HCT116 (cell line): ENCODE results near the gene TNNI2. TPM values are rescaled to one million over a fixed set of nuclear protein-coding genes. Genes with fewer than 3 reads are reported as not detected.

Experiments
- ATAC-seq: fragments of 200-7000 bp; cut with Tn5 transposase; 2 replicates; pipeline ENCODE4 v1.9.1; 2020; ENCODE audit warnings: mild to moderate bottlenecking, moderate library complexity
- BruUV-seq: library from RNA; stranded (reverse); fragments of 400-500 nt; replicated peaks from 2 replicates; lab custom pipeline; 2021; lab: Mats Ljungman, UMichigan
- CTCF ChIA-PET: fragments of 300-600 bp; sonication (Branson Sonifier 250); formaldehyde crosslinking; loops from one replicate; lab custom pipeline; 2021; ENCODE audit warnings: antibody characterized with exemption; lab: Charles Lee
- POLR2A ChIA-PET: fragments of 300-600, 350-600 bp; sonication (Branson Sonifier 250); formaldehyde crosslinking; loops from one replicate; lab custom pipeline; 2021; ENCODE audit warnings: antibody characterized with exemption; lab: Charles Lee
- RAD21 ChIA-PET, 2 experiments: fragments of 300-600 bp; sonication (Branson Sonifier 250); formaldehyde crosslinking; loops; one replicate each; lab custom pipeline; 2023; ENCODE audit warnings: low total read pairs in 2 of 2; ENCODE audit not compliant: uncharacterized antibody in 2 of 2, unreplicated experiment in 2 of 2, low non-redundant PET in 1 of 2; lab: Charles Lee
- DNase-seq: peaks from one replicate; pipeline ENCODE4 v3.0.0-alpha.2; 2010; ENCODE audit warnings: low read depth, low spot score
- H2AFZ ChIP-seq: fragments of 200-600 bp; shearing (Covaris generic), sonication (generic); 2 replicates; pipeline ENCODE4 v1.6.1; 2017; ENCODE audit warnings: low read depth, mixed run types, mixed read lengths, antibody characterized with exemption, low read length; ENCODE audit not compliant: poor library complexity, severe bottlenecking
- H3K27ac ChIP-seq: 2 replicates; pipeline ENCODE4 v1.5.1; 2012; ENCODE audit warnings: low read depth, low read length
- H3K27me3 ChIP-seq: fragments of 200-600 bp; sonication (generic); 2 replicates; pipeline ENCODE4 v1.6.1; 2016; ENCODE audit warnings: mixed run types, low read length, mixed read lengths; ENCODE audit not compliant: insufficient read depth
- H3K36me3 ChIP-seq, 2 experiments: fragments of 200-500 bp in 1 of 2; fragments of 200-600 bp in 1 of 2; sonication (Bioruptor generic) in 1 of 2; sonication (generic) in 1 of 2; 2 replicates each; pipeline versions ENCODE4 v1.5.1 to v1.6.1; 2014 to 2016; ENCODE audit warnings: low read length in 2 of 2, inconsistent platforms in 1 of 2, mixed read lengths in 1 of 2, mixed run types in 1 of 2; ENCODE audit not compliant: insufficient read depth in 2 of 2, control insufficient read depth in 1 of 2
- H3K4me1 ChIP-seq, 2 experiments: fragments of 200-600 bp in 1 of 2; sonication (generic) in 1 of 2; 2 replicates each; pipeline versions ENCODE4 v1.5.1 to v1.6.1; 2012 to 2017; ENCODE audit warnings: low read length in 2 of 2, inconsistent platforms in 1 of 2, mild to moderate bottlenecking in 1 of 2, mixed read lengths in 1 of 2, mixed run types in 1 of 2, moderate library complexity in 1 of 2; ENCODE audit not compliant: insufficient read depth in 2 of 2, control insufficient read depth in 1 of 2
- H3K4me2 ChIP-seq: fragments of 200-600 bp; sonication (generic); 2 replicates; pipeline ENCODE4 v1.6.1; 2017; ENCODE audit warnings: mixed run types, low read length, mixed read lengths
- H3K4me3 ChIP-seq, 2 experiments: fragments of 200-600 bp in 1 of 2; sonication (generic) in 1 of 2; replicated peaks in 1 of 2; 2 replicates each; pipeline ENCODE4 v1.5.1; 2011 to 2016; ENCODE audit warnings: low read length in 2 of 2, control low read depth in 1 of 2, low read depth in 1 of 2, mild to moderate bottlenecking in 1 of 2, mixed read lengths in 1 of 2, mixed run types in 1 of 2
- H3K79me2 ChIP-seq: fragments of 200-600 bp; sonication (generic); 2 replicates; pipeline ENCODE4 v1.6.1; 2017; ENCODE audit warnings: mild to moderate bottlenecking, mixed run types, low read length, moderate library complexity, mixed read lengths; ENCODE audit not compliant: insufficient read depth
- H3K9ac ChIP-seq: fragments of 200-600 bp; sonication (generic); 2 replicates; pipeline ENCODE4 v1.6.1; 2016; ENCODE audit warnings: low read length, mixed read lengths
- H3K9me2 ChIP-seq: fragments of 200-600 bp; sonication (generic), shearing (Covaris generic); 2 replicates; pipeline ENCODE4 v1.6.1; 2017; ENCODE audit warnings: mixed run types, mild to moderate bottlenecking, moderate library complexity; ENCODE audit not compliant: insufficient read depth
- H3K9me3 ChIP-seq, 2 experiments: fragments of 200-500 bp in 1 of 2; fragments of 200-600 bp in 1 of 2; sonication (Bioruptor generic) in 1 of 2; sonication (generic) in 1 of 2; 2 replicates each; pipeline ENCODE4 v1.6.1; 2014 to 2017; ENCODE audit warnings: low read length in 2 of 2, mixed read lengths in 2 of 2, inconsistent platforms in 1 of 2, low read depth in 1 of 2, mild to moderate bottlenecking in 1 of 2, mixed run types in 1 of 2, moderate library complexity in 1 of 2; ENCODE audit not compliant: control insufficient read depth in 1 of 2, insufficient read depth in 1 of 2
- H4K20me1 ChIP-seq: fragments of 200-600 bp; sonication (generic), shearing (Covaris generic); 2 replicates; pipeline ENCODE4 v1.6.1; 2017; ENCODE audit warnings: mixed run types, mild to moderate bottlenecking, moderate library complexity; ENCODE audit not compliant: insufficient read depth
- ATF3 ChIP-seq: IDR thresholded peaks from 2 replicates; pipeline ENCODE4 v1.6.1; 2012
- CBX3 ChIP-seq: IDR thresholded peaks from 2 replicates; pipeline ENCODE4 v1.6.1; 2012; ENCODE audit warnings: low read depth
- CEBPB ChIP-seq: IDR thresholded peaks from 2 replicates; pipeline ENCODE4 v1.6.1; 2012; ENCODE audit warnings: low read depth
- CTCF ChIP-seq, 3 experiments: fragments of 200-600 bp in 1 of 3; sonication (generic) in 1 of 3; IDR thresholded peaks in 2 of 3; conservative IDR thresholded peaks in 1 of 3; 2 replicates each; pipeline ENCODE4 v1.5.1; 2012 to 2017; ENCODE audit warnings: low read depth in 2 of 3, low read length in 2 of 3, antibody characterized with exemption in 1 of 3, borderline replicate concordance in 1 of 3, control low read depth in 1 of 3, mild to moderate bottlenecking in 1 of 3, mixed read lengths in 1 of 3, mixed run types in 1 of 3, moderate library complexity in 1 of 3; ENCODE audit not compliant: insufficient read depth in 1 of 3
- ELF1 ChIP-seq: IDR thresholded peaks from 2 replicates; pipeline ENCODE4 v1.6.1; 2012; ENCODE audit warnings: low read depth, borderline replicate concordance
- EZH2 ChIP-seq: fragments of 200-600 bp; sonication (generic); IDR thresholded peaks from 2 replicates; pipeline ENCODE4 v1.6.1; 2017; ENCODE audit warnings: antibody characterized with exemption, mixed run types
- EZH2phosphoT487 ChIP-seq: fragments of 200-600 bp; IDR thresholded peaks from 2 replicates; pipeline ENCODE4 v1.6.1; 2018; ENCODE audit warnings: antibody characterized with exemption, borderline replicate concordance
- JUND ChIP-seq: IDR thresholded peaks from 2 replicates; pipeline ENCODE4 v1.6.1; 2012
- MAX ChIP-seq: IDR thresholded peaks from 2 replicates; pipeline ENCODE4 v1.6.1; 2012
- SIN3A ChIP-seq: IDR thresholded peaks from 2 replicates; pipeline ENCODE4 v1.6.1; 2012; ENCODE audit warnings: low read depth
- SP1 ChIP-seq: IDR thresholded peaks from 2 replicates; pipeline ENCODE4 v1.6.1; 2012; ENCODE audit warnings: low read depth
- SRF ChIP-seq: IDR thresholded peaks from 2 replicates; pipeline ENCODE4 v1.6.1; 2012; ENCODE audit warnings: low read depth
- TCF7L2 ChIP-seq: IDR thresholded peaks from 2 replicates; pipeline ENCODE4 v1.7.0; 2011; ENCODE audit warnings: borderline replicate concordance, inconsistent platforms; ENCODE audit not compliant: insufficient read depth, insufficient read length; ENCODE audit errors: extremely low read depth
- YY1 ChIP-seq: IDR thresholded peaks from 2 replicates; pipeline ENCODE4 v1.6.1; 2011; ENCODE audit warnings: low read length, low read depth, moderate library complexity, mild to moderate bottlenecking; ENCODE audit not compliant: insufficient replicate concordance; ENCODE audit errors: extremely low read depth
- ZFX ChIP-seq: fragments of 450-650 bp; IDR thresholded peaks from 2 replicates; pipeline ENCODE4 v1.6.1; 2017
- ZNF274 ChIP-seq: fragments of 200-500 bp; sonication (Bioruptor generic); IDR thresholded peaks from 2 replicates; pipeline ENCODE4 v1.6.1; 2014; ENCODE audit warnings: mild to moderate bottlenecking, low read depth, low read length, inconsistent platforms
- intact Hi-C: fragments of 100-400 bp; cut with micrococcal nuclease; formaldehyde crosslinking; loops from 2 replicates; pipeline ENCODE4 v1.10.0; 2022
- total RNA-seq: library from RNA; stranded (reverse); gene quantifications from one replicate; pipeline ENCODE4 v1.2.1, GENCODE V29; 2021; ENCODE audit not compliant: unreplicated experiment

TNNI2 gene
- total RNA-seq, 1 experiment from 2014 or later = not detected

GRCh38 chr11:1852271-1852876 lies 13.6 kb downstream of the TNNI2 start:
- H4K20me1 ChIP-seq = no peaks in the 10 kb centered on the region
- no peak for ATAC-seq

More at GRCh38 chr11:1852271-1852876, 13.6 kb downstream of the TNNI2 start:
- DNase-seq = no peak
- H3K9me3 ChIP-seq = no peaks in the 10 kb centered on the region
- H3K4me1 ChIP-seq = no peaks in the 10 kb centered on the region
- intact Hi-C loops = no loop called here
- no peak overlapping the region for H3K9ac ChIP-seq
- H3K79me2 ChIP-seq = no peaks in the 10 kb centered on the region
- no TSS peak for BruUV-seq
- ChIA-PET POLR2A (no interaction called here), CTCF (no interaction called here), RAD21 (no interaction called here)
- no peak overlapping the region for H3K4me3 ChIP-seq
- no peaks in the 10 kb centered on the region for H3K36me3 ChIP-seq
- H3K4me2 ChIP-seq = no peak overlapping the region
- H3K27me3 ChIP-seq = no peaks in the 10 kb centered on the region
- H3K9me2 ChIP-seq = no peaks in the 10 kb centered on the region
- no peak overlapping the region for H2AFZ ChIP-seq
- H3K27ac ChIP-seq = no peak overlapping the region
- TF ChIP-seq EZH2phosphoT487 (no peak), SRF (no peak), ZNF274 (no peak), TCF7L2 (no peak), MAX (no peak), ELF1 (no peak), EZH2 (no peak), YY1 (no peak), SP1 (no peak), CTCF (IDR thresholded peaks at IDR 0.05 in 2 of 3, conservative IDR thresholded peaks at IDR 0.05 in 1 of 3; ENCODE audit: borderline replicate concordance in 1 of 3, insufficient read depth in 1 of 3, low read depth in 2 of 3, low read length in 2 of 3) (no peak), CBX3 (no peak), JUND (no peak), CEBPB (no peak), SIN3A (no peak), ATF3 (no peak), ZFX (no peak)
